A549 treated with AZD9567 at 1 μM for 4 hours (cell line): Measurements from ENCODE around the gene SYPL2. TPM values are rescaled to one million over a fixed set of nuclear protein-coding genes. Genes with fewer than 3 reads are reported as not detected.

Experiments
- total RNA-seq: library from RNA; stranded (reverse); fragments of 200-300 nt; extraction: Qiagen RNA extraction; gene quantifications from 5 replicates; pipeline ENCODE4 v1.2.3, GENCODE V29; 2022; ENCODE audit not compliant: insufficient read depth

SYPL2 gene
- total RNA-seq, result 0.07 to 0.19 TPM (median 0.10 TPM) in 4 of 5 replicates, not detected in the other

DNA sequence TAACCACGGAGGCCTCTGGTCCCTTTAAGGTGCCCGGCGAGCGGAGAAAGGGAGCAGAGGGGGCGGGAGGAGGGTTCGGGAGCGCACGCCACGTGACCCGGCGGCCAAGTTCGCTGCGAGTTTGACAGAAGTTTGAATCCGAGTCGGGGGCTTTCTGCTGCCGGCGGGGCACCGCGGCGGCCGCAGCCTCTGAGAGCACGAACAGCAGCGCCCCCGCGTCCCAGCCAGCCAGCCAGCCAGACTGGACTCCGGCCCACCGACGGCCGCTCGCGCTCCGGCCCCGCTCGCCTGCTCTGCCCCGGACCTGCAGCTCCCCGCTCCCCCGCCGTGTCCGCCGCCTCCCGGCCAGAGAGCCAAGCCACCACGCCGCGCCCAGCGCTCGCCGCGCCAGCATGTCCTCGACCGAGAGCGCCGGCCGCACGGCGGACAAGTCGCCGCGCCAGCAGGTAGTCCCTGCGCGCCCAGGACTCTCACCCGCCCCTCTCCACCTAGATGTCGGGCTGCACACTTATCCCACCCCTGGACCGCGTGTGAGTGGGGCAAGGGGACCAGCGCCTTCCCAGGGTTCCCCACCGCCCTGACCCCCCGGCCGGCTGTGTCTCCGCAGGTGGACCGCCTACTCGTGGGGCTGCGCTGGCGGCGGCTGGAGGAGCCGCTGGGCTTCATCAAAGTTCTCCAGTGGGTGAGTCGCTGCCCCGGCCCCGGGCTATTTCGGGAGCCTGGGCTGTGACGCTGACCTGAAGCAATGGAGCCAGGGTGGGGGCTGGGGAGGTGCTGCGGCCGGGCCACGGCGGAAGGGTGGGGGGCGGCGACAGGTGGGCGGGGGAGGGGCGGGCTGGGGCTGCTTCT lies at the start of gene SYPL2:
Gene SYPL2 (plus strand): TSS at position 95 of the 849 bp plus-strand sequence. CDS start 298 bp downstream, at position 393.

DNA sequence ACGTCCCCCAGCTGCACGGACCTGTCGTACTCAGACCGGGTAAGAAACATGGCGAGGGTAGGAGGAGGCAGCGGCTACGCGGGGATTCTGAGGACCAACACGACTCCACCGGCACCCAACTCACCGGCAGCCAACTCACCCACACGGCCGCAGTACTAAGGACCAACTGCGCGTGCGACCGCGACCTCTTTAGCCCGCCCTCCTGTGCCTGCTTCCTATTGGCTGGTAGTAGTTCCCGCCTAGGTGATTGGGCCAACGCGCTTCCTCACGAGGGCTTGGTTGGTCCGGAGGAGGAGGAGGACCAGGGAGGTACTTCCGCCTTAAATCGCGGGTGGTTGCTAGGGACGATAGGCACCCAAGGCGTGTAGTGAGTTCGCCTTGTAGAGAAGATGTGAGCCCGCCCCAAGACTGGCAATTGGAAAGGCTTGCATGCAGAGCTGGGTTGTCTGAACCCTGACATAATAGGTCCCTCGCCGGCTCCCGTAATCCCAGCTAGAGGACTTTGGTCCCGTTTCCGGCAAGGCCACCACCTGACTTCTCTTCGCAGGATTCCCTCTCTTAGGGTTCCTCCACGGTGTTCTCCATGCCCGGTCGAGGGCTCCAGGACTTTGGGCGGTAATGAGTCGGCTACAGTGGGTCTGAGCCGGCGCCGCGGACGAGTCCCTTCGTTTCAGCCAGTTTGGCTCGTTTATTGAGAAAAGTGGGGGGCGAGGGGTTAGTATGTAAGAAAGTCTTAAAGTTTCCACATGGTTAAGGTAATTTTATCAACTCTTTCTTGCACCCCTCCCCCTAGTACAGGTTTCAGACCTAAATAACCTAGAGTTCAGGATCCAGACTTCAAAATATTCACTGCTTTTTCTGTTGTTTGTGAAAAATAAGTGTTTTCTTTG lies 39.8 kb upstream of the SYPL2 start, which contains the start of gene PSMA5:
Gene PSMA5 (minus strand): TSS at position 168 of the 890 bp plus-strand sequence. CDS start 118 bp downstream, at position 50.

GRCh38 chr1:109483672-109484518 lies 17.5 kb downstream of the SYPL2 start, which contains the start of gene ATXN7L2:
ATXN7L2 (plus strand) TSS chr1:109483905; CDS start chr1:109483954, 49 bp downstream.

GRCh38 chr1:109493805-109494539 lies 27.6 kb downstream of the SYPL2 start, which contains the start of gene CYB561D1:
CYB561D1 (plus strand) TSS chr1:109494094; CDS start chr1:109494140, 46 bp downstream.

DNA sequence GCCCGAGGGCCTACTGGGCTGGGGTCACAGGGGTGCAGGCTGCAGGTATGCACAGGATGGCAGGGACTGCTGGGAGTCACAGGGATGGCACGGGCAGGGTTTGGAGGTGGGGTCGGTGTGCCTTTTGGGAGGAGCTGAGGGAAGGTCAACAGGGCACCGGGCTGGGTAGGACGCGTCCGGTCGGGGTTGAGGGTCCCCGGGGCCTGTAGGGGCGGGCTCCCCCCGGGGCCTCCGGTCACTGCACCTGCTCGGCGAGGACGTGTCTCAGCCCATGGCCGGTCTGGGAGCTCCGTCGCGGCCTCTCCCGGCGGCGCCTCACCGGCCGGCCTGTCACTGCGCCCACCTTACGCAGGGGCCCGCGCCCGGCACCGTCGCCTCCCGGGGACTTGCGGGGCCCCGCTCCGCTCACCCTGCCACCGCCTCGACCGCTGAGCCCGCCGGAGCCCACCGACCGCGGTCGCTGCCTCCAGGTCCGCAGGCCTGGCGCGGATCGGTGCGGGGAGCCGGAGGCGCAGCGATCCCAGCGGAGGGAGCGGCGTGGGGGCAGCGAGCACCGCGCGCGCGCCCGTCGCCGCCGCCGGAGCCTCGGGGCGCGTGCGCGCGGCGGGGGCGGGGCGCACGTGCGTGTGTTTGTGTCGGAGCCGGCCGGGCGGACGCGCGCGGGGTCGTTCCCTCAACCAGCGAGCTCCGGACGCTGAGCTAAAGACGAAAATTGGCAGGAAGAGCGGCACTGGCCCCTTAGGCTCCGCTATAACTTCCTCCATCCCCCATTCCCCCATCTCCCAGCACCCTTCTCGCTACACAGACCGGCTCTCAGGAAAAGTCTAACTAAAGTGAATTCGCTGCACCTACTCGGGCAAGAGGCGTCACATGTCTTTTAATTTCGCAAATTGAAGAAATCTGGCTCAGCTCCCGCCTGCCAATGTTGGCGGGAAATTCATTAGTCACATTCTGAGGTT lies 43.1 kb downstream of the SYPL2 start, which contains the start of gene AMIGO1:
Gene AMIGO1 (minus strand): TSS at position 552 of the 959 bp plus-strand sequence. CDS start 815 bp downstream, outside the sequence.

Other genes with a start within 250 kb of the SYPL2 start
- gene CELSR2, start 217.0 kb upstream of the SYPL2 start, total RNA-seq, result 4.2 to 5.2 TPM (median 4.6 TPM) in 5 replicates
- gene PSRC1, start 183.4 kb upstream of the SYPL2 start, total RNA-seq, result 14.7 to 23.9 TPM (median 22.7 TPM) in 5 replicates
- not detected in 5 replicates for gene MYBPHL, start 159.5 kb upstream of the SYPL2 start, total RNA-seq
- gene SORT1, start 68.6 kb upstream of the SYPL2 start, total RNA-seq, result 3.4 to 8.7 TPM (median 3.5 TPM) in 5 replicates
- gene PSMA5, start 40.1 kb upstream of the SYPL2 start, total RNA-seq, result 103 to 152 TPM (median 110 TPM) in 5 replicates
- 1.7 to 2.4 TPM (median 2.2 TPM) in 5 replicates for gene ATXN7L2, start 17.4 kb downstream of the SYPL2 start, total RNA-seq
- gene CYB561D1, start 27.5 kb downstream of the SYPL2 start, total RNA-seq, result 4.3 to 7.6 TPM (median 4.9 TPM) in 5 replicates
- gene AMIGO1, start 43.2 kb downstream of the SYPL2 start, total RNA-seq, result 1.0 to 1.5 TPM (median 1.1 TPM) in 5 replicates
- not detected in 5 replicates for gene GPR61, start 73.3 kb downstream of the SYPL2 start, total RNA-seq
- gene GNAI3, start 82.1 kb downstream of the SYPL2 start, total RNA-seq, result 4.7 to 7.1 TPM (median 5.4 TPM) in 5 replicates
- gene GNAT2, start 153.1 kb downstream of the SYPL2 start, total RNA-seq, result 0.15 TPM in 1 of 5 replicates, not detected in the others
- gene AMPD2, start 153.3 kb downstream of the SYPL2 start, total RNA-seq, result 15.4 to 25.4 TPM (median 22.5 TPM) in 5 replicates
- 9.1 to 15.8 TPM (median 9.5 TPM) in 5 replicates for gene GSTM4, start 189.6 kb downstream of the SYPL2 start, total RNA-seq
- 3.3 to 4.9 TPM (median 3.8 TPM) in 5 replicates for gene GSTM2, start 201.5 kb downstream of the SYPL2 start, total RNA-seq
- gene GSTM1, start 221.3 kb downstream of the SYPL2 start, total RNA-seq, result not detected in 5 replicates
- gene GSTM5, start 245.7 kb downstream of the SYPL2 start, total RNA-seq, result not detected in 5 replicates